GM21515 (cell line): ENCODE measurements around the gene COL1A2.

Experiments
- ATAC-seq: cut with Tn5 transposase; IDR thresholded peaks from one replicate; pipeline ENCODE4 v1.9.1; 2021; ENCODE audit not compliant: unreplicated experiment

The COL1A2 gene

GRCh38 chr7:94476251-94476840 lies 81.7 kb downstream of the COL1A2 start:
- ATAC-seq, result no peak

DNA sequence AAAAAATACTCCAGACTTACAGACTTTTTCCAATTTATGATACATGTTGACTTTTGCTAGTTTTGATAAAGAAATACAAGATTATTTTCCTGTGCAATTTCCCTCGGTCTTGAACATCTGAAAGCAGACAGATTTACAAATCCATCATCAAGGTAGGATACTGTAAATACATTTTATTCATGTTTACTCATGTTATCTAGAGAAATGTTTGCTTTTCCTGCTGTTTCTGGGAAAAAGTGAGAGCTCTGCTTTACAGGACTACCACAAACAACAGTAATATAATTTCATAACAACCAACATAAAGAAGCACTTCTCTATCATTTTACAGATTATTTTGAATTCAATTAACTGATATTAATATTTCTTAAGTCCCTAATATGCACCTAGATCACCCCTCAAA lies 83.2 kb downstream of the COL1A2 start:
- no peak for ATAC-seq

DNA sequence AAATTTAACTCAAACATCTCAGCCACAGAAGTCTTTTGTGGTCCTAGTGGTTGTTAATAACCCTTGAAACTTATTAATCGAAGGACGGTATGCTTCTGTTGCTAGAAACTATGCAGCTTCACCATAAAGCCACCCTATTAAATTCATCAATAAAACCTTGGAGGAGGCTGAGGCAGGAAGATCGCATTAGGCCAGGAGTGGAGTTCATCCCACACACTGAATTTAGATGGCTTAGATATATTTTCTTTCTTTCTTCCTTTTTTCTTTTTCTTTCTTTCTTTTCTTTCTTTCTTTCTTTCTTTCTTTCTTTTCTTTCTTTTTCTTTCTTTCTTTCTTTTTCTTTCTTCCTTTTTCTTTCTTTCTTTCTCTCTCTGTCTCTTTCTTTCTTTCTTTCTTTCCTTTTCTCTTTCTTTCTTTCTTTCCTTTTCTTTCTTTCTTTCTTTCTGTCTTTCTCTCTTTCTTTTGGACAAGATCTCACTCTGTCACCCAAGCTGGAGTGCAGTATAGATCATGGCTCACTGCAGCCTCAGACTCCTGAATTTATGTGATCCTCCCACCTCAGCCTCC lies 84.0 kb downstream of the COL1A2 start:
- no peak for ATAC-seq
